Activated naive CD8-positive, alpha-beta T cell treated with anti-CD3 and anti-CD28 coated beads for 36 hours (primary cell): ENCODE results near the gene RPS21. TPM values are rescaled to one million over a fixed set of nuclear protein-coding genes. Genes with fewer than 3 reads are reported as not detected.
A peak's percentile ranks its signal among the peaks of the same experiment; 100 is the strongest.

Experiments used
- DNase-seq: peaks from one replicate; pipeline ENCODE4 v3.0.0; 2021
- H3K27ac Mint-ChIP-seq: one replicate; pipeline ENCODE4 v1.8.0; 2022; ENCODE audit warnings: mild to moderate bottlenecking, moderate library complexity, mixed read lengths
- H3K27me3 Mint-ChIP-seq: one replicate; pipeline ENCODE4 v1.8.0; 2022; ENCODE audit warnings: mild to moderate bottlenecking, mixed read lengths
- H3K36me3 Mint-ChIP-seq: one replicate; pipeline ENCODE4 v1.8.0; 2021; ENCODE audit warnings: mild to moderate bottlenecking, mixed read lengths
- H3K4me1 Mint-ChIP-seq: one replicate; pipeline ENCODE4 v1.8.0; 2021; ENCODE audit warnings: mixed read lengths
- H3K4me3 Mint-ChIP-seq: one replicate; pipeline ENCODE4 v1.8.0; 2022; ENCODE audit warnings: mild to moderate bottlenecking, moderate library complexity, mixed read lengths
- H3K9me3 Mint-ChIP-seq: one replicate; pipeline ENCODE4 v1.8.0; 2022; ENCODE audit warnings: mixed read lengths
- total RNA-seq, 2 experiments: library from RNA; stranded (reverse); gene quantifications; one replicate each; pipeline ENCODE4 v1.2.3, GENCODE V29; 2021

The RPS21 gene
- 1,000 to 10,000 TPM; 2,242 to 2,482 TPM for total RNA-seq

DNA sequence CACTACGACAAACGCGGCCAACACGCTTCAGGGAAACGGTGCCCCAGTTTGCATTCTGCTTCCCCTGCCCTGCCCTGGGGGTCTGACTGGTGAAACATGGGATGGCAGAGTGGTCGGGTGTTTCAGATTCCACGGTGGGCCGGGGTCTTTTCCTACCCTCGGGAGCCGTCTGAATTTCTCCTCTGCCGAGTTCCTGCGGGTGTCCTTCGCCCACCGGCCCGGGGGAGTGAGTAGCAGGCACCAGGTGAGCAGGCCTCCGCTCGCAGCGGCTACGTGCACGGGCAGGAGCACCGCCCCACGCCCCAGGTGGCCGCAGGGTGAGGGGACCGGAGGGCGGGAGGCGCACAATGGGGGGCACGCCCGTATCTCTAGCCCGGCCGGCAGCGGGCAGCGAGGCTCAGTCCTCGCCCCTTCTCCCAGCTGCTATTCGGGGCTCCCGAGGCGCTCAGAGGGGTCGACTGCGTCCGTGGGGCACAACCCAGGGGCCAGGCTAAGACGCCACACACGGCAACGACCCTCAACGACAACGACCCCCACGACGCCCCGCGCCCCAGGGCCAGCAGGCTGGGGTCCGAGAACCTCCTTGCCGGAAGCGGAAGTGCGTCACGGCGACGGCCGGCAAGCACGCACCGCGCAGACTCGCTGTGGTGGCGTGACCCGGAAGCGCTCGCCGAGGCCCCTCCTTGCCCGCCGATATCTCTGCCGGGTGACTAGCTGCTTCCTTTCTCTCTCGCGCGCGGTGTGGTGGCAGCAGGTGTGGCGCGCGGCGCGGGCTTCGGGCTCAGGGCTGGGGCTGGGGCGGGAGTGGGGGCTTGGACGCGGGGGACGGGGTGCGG, at the start of gene RPS21:
Gene RPS21 (plus strand): TSS at position 721 of the 836 bp plus-strand sequence. CDS start 236 bp downstream, outside the sequence.
- Mint-ChIP-seq H3K27me3 (no peaks in the 10 kb centered on the region), H3K27ac (peak within 1 kb of the TSS; percentile 93), H3K9me3 (peaks cover 3% of the 10 kb centered on the region), H3K36me3 (peaks cover 58% of the 10 kb centered on the region), H3K4me3 (peak within 1 kb of the TSS; percentile 93), H3K4me1 (peaks cover 39% of the 10 kb centered on the region)
- peak; percentile 95 for DNase-seq

DNA sequence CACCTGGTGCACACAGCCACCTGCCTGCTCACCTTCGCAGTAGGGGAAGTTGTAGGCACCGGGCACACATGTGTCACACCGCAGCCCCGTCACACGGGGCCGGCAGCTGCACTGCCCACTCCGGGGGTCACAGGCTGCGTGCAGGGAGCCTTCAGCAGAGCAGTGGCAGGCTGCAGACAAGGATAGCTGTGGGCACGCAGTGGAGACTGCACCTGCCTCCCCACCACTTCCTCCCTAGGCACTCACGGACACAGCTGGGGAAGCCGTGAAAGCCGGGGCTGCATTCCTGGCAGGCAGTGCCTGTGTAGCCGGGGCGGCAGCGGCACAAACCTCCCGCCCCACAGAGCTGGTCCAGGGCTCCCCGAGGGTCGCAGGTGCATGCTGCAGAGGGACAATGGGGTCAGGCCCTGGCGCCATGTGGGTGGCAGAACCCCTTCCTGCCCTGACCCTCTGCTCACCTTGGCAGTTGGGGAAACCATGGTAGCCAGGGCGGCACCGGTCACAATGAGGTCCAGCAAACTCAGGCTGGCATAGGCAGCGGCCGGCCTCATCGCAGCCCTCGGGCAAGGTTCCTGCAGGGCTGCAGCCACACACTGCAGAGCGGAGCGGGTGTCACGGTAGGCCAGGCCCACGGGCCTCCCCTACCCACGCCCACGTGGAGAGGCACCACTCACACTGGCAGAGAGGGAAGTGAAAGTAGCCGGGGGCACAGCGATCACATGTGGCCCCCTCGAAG, 49.2 kb upstream of the RPS21 start:
- no peaks in the 10 kb centered on the region for H3K36me3 Mint-ChIP-seq
- no peak overlapping the region for H3K27ac Mint-ChIP-seq
- no peak overlapping the region for H3K4me3 Mint-ChIP-seq
- no peak for DNase-seq
- no peaks in the 10 kb centered on the region for H3K4me1 Mint-ChIP-seq
- no peaks in the 10 kb centered on the region for H3K9me3 Mint-ChIP-seq
- peaks cover 12% of the 10 kb centered on the region for H3K27me3 Mint-ChIP-seq

- Mint-ChIP-seq H3K9me3 (no peaks in the 10 kb centered on the region), H3K36me3 (no peaks in the 10 kb centered on the region), H3K27me3 (peaks cover 12% of the 10 kb centered on the region), H3K27ac (no peak overlapping the region), H3K4me3 (no peak overlapping the region), H3K4me1 (no peaks in the 10 kb centered on the region)
- no peak for DNase-seq
Observed at GRCh38 chr20:62338294-62338620, 48.6 kb upstream of the RPS21 start.

- peaks cover 12% of the 10 kb centered on the region for H3K27me3 Mint-ChIP-seq
- H3K9me3 Mint-ChIP-seq: no peaks in the 10 kb centered on the region
- H3K27ac Mint-ChIP-seq: no peak overlapping the region
- DNase-seq: no peak
- H3K4me3 Mint-ChIP-seq: no peak overlapping the region
- no peaks in the 10 kb centered on the region for H3K36me3 Mint-ChIP-seq
- H3K4me1 Mint-ChIP-seq: no peaks in the 10 kb centered on the region
Observed at GRCh38 chr20:62339647-62340062, 47.2 kb upstream of the RPS21 start.

- Mint-ChIP-seq H3K27ac (no peak overlapping the region), H3K36me3 (no peaks in the 10 kb centered on the region), H3K9me3 (no peaks in the 10 kb centered on the region)
Observed at GRCh38 chr20:62342910-62343309, 44.0 kb upstream of the RPS21 start.

DNA sequence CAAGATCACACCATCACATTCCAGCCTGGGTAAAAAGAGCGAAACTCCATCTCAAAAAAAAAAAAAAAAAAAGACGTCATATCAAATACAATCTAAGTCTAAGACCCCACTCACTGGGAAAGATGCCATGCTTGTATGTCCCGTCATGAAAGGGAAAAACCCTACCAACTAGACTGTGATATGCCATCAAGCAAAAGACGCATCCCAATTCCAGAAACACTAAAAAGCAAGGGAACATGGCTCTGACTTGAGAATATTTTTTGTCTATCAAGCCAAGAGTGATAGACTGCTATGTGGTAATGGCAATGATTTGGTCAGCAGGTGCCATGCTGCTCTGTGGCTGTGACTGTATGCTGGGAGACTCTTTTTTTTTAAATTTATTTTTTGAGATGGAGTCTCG, 42.8 kb upstream of the RPS21 start:
- H3K4me3 Mint-ChIP-seq: no peak overlapping the region
- H3K9me3 Mint-ChIP-seq: peaks cover 3% of the 10 kb centered on the region
- H3K36me3 Mint-ChIP-seq: no peaks in the 10 kb centered on the region
- H3K27ac Mint-ChIP-seq: no peak overlapping the region
- no peaks in the 10 kb centered on the region for H3K4me1 Mint-ChIP-seq
- DNase-seq: no peak
- H3K27me3 Mint-ChIP-seq: peaks cover 7% of the 10 kb centered on the region

More at GRCh38 chr20:62342910-62343309, 44.0 kb upstream of the RPS21 start:
- H3K27me3 Mint-ChIP-seq: peaks cover 7% of the 10 kb centered on the region
- no peaks in the 10 kb centered on the region for H3K4me1 Mint-ChIP-seq
- H3K4me3 Mint-ChIP-seq: no peak overlapping the region
- DNase-seq: no peak

DNA sequence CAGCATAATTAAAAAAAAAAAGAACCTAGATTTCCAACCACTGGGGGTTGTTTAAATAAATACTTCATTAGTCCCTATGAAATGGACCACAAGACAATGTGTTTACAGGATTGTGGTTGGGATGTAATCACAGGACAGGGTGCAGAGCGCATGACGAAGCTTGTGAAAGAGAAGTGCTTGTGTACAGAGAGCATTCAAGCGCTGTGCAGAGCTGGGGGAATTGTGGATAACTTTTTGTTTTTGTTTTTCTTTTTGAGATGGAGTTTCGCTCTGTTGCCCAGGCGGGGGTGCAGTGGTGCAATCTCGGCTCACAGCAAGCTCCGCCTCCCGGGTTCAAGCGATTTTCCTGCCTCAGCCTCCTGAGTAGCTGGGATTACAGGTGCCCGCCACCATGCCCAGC, 42.1 kb upstream of the RPS21 start:
- no peak for DNase-seq
- Mint-ChIP-seq H3K36me3 (peaks cover 2% of the 10 kb centered on the region), H3K9me3 (peaks cover 5% of the 10 kb centered on the region), H3K4me3 (no peak overlapping the region), H3K4me1 (no peaks in the 10 kb centered on the region), H3K27ac (no peak overlapping the region), H3K27me3 (peaks cover 2% of the 10 kb centered on the region)

DNA sequence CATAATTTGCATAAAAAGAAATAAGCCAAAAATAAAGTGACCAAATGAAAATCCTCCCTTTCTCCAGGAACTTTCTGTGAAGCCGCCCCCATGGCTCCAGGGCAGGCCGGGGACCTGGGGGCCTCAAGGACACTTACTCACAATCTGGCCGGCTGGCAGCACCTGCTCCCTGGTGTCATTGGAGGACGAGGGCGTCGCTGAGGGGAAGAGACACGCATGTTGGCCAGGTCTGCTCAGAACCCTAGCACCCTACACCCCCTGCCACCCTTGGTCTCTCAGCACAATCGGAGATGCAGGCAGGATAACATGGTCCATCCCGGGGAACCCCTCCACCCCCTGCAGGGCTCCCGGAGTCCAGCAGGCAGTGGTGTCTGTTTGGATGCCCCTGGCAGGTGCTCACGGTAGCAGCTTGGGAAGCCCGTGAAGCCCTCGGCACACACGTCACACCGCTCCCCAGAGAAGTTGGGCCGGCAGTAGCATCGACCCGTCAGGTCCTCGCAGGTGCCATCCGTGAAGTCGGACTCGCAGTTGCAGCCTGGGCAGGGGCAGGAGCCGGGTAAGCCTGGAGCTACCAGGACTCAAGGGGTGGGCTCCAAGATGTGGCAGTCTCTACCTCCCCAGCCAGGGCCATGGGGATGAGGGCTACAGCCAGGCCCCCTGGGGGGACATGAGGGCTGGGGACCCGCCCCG, 41.1 kb upstream of the RPS21 start:
- H3K27ac Mint-ChIP-seq: no peak overlapping the region
- H3K36me3 Mint-ChIP-seq: peaks cover 2% of the 10 kb centered on the region
- DNase-seq: no peak
- no peaks in the 10 kb centered on the region for H3K4me1 Mint-ChIP-seq
- H3K4me3 Mint-ChIP-seq: no peak overlapping the region
- no peaks in the 10 kb centered on the region for H3K27me3 Mint-ChIP-seq
- peaks cover 5% of the 10 kb centered on the region for H3K9me3 Mint-ChIP-seq

- no peaks in the 10 kb centered on the region for H3K4me1 Mint-ChIP-seq
- H3K36me3 Mint-ChIP-seq: peaks cover 2% of the 10 kb centered on the region
- H3K27me3 Mint-ChIP-seq: no peaks in the 10 kb centered on the region
- DNase-seq: no peak
- peaks cover 5% of the 10 kb centered on the region for H3K9me3 Mint-ChIP-seq
- H3K4me3 Mint-ChIP-seq: no peak overlapping the region
- no peak overlapping the region for H3K27ac Mint-ChIP-seq
Observed at GRCh38 chr20:62346398-62347150, 40.3 kb upstream of the RPS21 start.

GRCh38 chr20:62347151-62347404, 39.8 kb upstream of the RPS21 start:
- Mint-ChIP-seq H3K4me3 (no peak overlapping the region), H3K9me3 (peaks cover 5% of the 10 kb centered on the region), H3K36me3 (peaks cover 2% of the 10 kb centered on the region), H3K27me3 (no peaks in the 10 kb centered on the region), H3K4me1 (no peaks in the 10 kb centered on the region), H3K27ac (no peak overlapping the region)
- DNase-seq: no peak

DNA sequence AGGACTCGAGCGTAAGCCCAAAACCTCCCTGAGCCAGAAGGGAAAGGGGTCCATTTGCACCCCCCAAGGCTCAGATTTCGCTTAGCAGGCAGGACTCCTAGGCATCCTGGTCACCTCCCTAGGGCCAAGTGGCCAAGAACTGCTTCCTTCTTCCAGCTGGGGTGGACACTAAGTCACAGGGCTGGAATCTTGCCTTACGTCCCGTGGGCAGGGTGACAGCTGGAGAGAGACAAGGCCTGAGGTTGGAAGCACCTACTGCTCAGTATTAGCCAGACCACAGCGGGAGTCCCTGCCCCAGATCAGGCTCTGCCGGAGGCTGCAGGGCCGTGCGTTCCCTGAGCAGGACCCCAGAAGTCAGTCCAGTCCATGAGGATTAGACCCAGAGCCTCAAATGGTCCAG, 39.5 kb upstream of the RPS21 start:
- Mint-ChIP-seq H3K27ac (no peak overlapping the region), H3K27me3 (no peaks in the 10 kb centered on the region), H3K4me3 (no peak overlapping the region), H3K4me1 (no peaks in the 10 kb centered on the region), H3K36me3 (peaks cover 2% of the 10 kb centered on the region), H3K9me3 (peaks cover 5% of the 10 kb centered on the region)
- DNase-seq: no peak

- no peak overlapping the region for H3K4me3 Mint-ChIP-seq
- no peak for DNase-seq
- no peak overlapping the region for H3K27ac Mint-ChIP-seq
- peaks cover 2% of the 10 kb centered on the region for H3K36me3 Mint-ChIP-seq
- H3K4me1 Mint-ChIP-seq: no peaks in the 10 kb centered on the region
- H3K27me3 Mint-ChIP-seq: no peaks in the 10 kb centered on the region
- H3K9me3 Mint-ChIP-seq: peaks cover 5% of the 10 kb centered on the region
Observed at GRCh38 chr20:62348604-62349003, 38.3 kb upstream of the RPS21 start.

GRCh38 chr20:62349556-62350097, 37.3 kb upstream of the RPS21 start:
- H3K9me3 Mint-ChIP-seq: peaks cover 5% of the 10 kb centered on the region

DNA sequence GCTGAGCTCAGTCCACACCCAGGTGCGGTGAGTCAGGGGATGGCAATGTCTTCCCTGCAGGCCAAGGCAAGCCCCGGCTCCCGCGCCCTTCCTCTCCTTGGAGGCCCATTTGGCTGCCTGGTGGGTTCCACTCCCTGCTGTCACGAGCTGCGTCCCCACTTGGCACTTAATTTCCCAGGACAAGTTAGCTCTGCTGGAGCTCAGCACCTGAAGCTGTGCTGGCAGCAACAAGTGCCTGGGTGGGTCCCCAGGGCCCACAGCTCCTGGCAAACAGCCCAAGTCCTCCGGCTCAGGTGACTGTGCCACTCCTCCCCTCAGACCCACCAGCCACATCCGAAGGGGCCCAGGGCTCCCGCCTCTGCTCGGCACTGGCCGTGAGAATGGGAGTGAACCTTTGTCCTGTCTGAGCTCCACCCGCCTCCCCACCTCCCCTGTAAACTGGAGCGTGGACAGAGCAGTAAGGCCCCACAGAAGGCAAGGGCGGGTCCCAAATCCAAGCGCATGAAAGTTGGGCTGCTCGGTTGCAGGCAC, 36.7 kb upstream of the RPS21 start:
- no peaks in the 10 kb centered on the region for H3K27me3 Mint-ChIP-seq
- no peak overlapping the region for H3K27ac Mint-ChIP-seq
- peaks cover 2% of the 10 kb centered on the region for H3K36me3 Mint-ChIP-seq
- DNase-seq: no peak
- H3K4me3 Mint-ChIP-seq: no peak overlapping the region
- no peaks in the 10 kb centered on the region for H3K4me1 Mint-ChIP-seq
- peaks cover 5% of the 10 kb centered on the region for H3K9me3 Mint-ChIP-seq

More at GRCh38 chr20:62349556-62350097, 37.3 kb upstream of the RPS21 start:
- Mint-ChIP-seq H3K4me3 (no peak overlapping the region), H3K27ac (no peak overlapping the region), H3K27me3 (no peaks in the 10 kb centered on the region), H3K4me1 (no peaks in the 10 kb centered on the region), H3K36me3 (peaks cover 2% of the 10 kb centered on the region)
- DNase-seq: no peak
